Ureter (tissue), 1 donor: ENCODE results near the gene SRSF8. TPM values are rescaled to one million over a fixed set of nuclear protein-coding genes. Genes with fewer than 3 reads are reported as not detected.

Experiments used
- DNase-seq: peaks from one replicate; pipeline ENCODE4 v3.0.0-alpha.2; 2020; ENCODE audit warnings: low spot score
- total RNA-seq: library from RNA; stranded (reverse); gene quantifications from one replicate; pipeline ENCODE4 v1.2.4, GENCODE V29; 2023
- donor health status: DM: yes; HTN: yes; CAD: no.

The SRSF8 gene
- total RNA-seq, 1 donor from 2014 or later, result 58.0 TPM

DNA sequence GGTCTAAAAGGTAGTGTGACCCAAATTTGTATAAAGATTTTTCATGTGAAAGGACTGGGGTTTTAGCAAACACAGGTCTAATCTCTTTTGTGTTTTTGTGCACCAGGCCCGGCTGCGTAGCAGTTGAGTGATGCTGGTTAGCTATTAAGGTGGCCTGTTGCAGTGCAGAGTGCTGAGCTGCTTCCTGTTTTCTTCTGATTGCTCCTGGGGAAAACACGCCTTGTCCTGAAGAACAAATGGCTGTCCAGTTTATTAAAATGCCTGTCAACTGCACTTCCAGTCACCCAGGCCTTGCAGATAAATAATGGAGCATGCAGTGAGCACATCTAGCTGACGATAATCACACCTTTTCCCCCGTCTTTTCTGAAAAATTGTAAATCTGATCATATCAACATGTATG lies 1.8 kb downstream of the SRSF8 start:
- DNase-seq, result peak; percentile 83

DNA sequence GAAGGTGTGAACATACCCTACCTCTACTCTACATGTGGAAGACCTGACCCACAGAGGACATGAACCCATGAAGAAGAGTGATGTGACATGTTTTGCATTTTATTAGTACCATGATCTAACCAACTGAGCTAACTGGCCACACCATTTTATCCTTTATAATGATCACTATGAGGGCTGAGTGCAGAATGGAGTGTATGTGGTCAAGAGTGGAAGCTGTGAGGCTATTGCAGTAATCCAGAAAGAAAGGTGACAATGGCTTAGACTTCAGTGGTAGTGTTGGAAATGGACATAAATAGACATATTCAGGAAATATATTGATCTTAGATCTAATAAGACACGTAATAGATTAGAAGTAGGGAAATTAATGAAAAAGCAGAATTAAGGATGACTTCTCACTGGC lies 3.8 kb downstream of the SRSF8 start:
- DNase-seq, result no peak

- no peak for DNase-seq
These were observed 6.2 kb downstream of the SRSF8 start for GRCh38 chr11:95072948-95073347.

GRCh38 chr11:95074792-95075563 lies 8.3 kb downstream of the SRSF8 start:
- peak; percentile 72 for DNase-seq

DNA sequence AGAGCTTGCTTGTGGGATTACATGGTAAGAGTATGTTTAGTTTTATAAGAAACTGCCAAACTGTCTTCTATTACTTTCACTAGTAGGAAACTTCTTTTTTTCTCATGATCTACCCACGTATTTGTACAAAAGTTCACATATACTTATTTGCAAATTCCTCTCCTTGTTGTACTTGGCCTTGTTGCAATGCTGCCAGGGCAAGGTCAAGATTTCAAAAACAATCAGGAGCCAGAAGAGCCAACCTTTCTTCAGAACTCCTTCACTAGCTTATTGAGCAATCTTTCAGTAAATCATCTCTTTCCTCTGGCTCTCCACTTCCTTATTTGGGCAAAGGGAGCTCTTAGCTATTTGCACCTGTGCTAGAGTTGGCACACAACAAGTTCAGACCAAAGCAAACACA lies 9.7 kb downstream of the SRSF8 start:
- DNase-seq, result no peak

GRCh38 chr11:95076981-95077380 lies 10.3 kb downstream of the SRSF8 start:
- DNase-seq, result no peak

- no peak for DNase-seq
These were observed 11.8 kb downstream of the SRSF8 start for GRCh38 chr11:95078526-95078925.

GRCh38 chr11:95081010-95081409 lies 14.3 kb downstream of the SRSF8 start:
- no peak for DNase-seq

DNA sequence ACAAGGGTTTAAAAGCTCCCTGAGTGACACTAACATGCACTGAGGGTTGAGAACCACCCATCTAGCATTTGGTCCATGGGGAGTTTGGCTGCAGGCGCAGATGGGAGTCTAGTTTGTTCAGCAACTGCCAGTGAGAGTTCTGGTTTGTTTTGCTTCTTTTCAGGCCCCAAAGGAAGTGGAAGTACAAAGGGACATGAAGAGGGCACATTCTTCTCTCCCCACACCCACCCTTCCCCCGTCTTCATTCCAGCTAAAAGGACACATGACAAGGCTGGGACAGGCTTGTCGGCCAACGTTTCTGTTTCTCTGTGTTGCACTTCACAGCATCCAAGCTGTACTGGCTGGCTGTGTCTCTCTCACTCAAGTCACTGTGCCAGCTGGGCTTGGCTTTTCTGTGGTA lies 14.7 kb downstream of the SRSF8 start:
- DNase-seq, result no peak

GRCh38 chr11:95082576-95083001 lies 15.9 kb downstream of the SRSF8 start:
- DNase-seq, result no peak

GRCh38 chr11:95084509-95084908 lies 17.8 kb downstream of the SRSF8 start:
- no peak for DNase-seq

GRCh38 chr11:95085117-95085816 lies 18.5 kb downstream of the SRSF8 start:
- DNase-seq, result no peak

DNA sequence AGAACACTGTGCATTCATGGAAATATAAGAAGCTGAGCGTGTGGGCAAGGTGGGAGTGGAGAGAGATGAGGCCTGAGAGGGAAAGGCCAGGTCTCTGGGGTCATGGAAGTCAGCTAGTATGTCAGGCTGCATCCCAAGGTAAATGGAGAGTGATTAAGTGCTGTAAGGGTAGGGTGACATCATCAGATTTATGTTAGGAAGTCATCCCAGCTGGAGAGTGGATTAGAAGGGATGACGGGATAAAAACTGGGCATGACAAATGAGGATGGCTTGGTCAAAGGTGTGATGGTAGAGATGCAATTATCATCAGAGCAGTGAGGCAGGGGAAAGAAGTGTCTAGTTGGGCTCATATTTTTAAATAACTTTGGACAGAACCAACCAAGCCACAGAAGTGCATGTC lies 19.4 kb downstream of the SRSF8 start:
- DNase-seq, result no peak

GRCh38 chr11:95086836-95087570 lies 20.3 kb downstream of the SRSF8 start:
- no peak for DNase-seq

DNA sequence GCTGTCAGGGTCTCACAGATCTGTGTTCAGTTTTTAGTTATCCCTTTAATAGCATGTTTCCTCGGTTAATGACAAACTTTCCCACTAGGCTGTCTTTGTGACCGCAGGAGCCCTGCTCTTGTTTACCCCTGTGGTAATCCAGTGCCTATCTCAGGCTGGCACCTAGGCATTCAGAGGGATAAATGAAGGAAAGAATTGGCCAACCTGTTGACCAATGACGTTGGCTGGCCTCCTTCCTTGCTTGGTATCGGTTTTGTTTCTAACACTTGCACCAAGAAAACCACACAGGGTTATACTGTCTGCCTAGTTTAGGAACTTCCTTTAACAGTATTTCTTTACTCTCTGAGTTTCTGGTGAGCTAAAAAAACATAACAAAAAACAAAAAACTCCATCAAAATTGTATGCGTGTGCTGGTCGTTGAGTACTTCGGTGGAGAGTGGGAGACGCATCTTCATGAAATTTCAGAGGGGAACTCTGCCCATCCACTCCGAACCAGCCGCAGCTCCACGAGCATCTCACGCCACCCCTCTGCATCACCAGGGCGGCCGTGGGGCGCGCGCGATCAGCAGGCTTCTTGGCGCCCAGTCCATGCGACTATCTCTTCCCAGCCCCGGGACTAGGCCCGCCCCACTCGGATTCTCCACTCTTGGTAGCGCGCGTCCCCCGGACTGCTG lies 22.4 kb downstream of the SRSF8 start:
- no peak for DNase-seq

DNA sequence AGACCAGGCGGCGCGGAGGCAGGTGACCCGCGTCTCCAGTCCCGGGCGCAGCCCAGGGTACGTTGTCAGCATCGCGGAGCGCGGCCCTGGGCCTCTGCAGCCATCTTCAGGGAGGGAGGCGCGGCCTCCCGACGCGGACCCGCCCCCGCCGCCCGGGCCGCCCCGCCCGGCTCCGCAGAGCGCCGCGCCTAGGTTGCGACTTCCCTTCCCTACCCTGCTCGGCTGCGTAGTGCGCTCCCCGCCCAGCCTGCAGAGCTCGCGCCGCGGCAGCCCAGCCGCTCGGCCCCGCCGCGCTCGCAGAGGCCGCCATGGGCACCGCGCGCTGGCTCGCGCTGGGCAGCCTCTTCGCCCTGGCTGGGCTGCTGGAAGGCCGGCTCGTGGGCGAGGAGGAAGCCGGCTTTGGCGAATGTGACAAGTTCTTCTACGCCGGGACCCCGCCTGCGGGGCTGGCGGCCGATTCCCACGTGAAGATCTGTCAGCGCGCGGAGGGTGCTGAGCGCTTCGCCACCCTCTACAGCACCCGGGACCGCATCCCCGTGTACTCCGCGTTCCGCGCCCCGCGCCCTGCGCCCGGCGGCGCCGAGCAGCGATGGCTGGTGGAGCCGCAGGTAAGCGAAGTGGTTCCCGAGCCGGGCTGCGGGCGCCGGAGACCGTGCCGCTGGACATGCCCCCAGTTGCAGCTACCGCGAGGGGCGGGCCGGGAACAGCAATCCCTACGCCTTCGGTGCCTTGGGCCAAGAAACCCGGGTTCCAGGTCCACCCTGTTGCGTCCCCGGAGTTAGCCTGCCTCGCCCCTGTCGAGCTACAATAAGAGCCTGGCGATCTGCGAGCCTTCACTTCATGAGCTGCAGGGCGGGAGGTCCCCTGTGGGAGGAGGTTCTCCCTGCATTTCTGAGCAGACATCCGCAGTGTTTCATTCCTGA lies 23.2 kb downstream of the SRSF8 start, which contains the start of gene ENDOD1:
Gene ENDOD1, plus strand, starts transcription at position 227 of the 923 bp plus-strand sequence. Its CDS starts 82 bp downstream, at position 309.
- peak; percentile 86 for DNase-seq

DNA sequence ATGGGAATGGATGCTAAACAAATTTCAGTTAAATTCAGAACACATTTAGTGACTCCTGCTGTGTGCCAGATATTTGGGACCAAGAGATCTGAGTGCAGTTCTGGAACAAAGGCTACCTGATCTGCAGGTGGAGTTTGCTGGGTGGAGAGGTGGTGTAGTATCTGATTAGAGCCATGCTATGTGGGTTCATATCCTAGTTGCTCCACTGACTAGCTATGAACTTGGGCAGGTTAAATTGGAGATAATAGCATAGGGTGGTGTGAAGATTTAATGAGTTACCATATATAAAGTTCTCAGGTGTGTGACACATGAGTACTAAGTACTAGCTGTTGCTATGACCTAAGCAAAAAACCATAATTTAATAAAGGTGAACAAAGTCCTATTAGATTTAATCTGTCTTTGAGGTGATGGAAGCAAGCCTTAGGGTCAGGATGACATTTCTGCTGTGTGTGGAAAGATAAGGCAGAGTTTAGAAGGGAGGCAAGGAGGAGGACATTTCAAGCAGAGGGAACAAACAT lies 25.0 kb downstream of the SRSF8 start:
- DNase-seq, result no peak

DNA sequence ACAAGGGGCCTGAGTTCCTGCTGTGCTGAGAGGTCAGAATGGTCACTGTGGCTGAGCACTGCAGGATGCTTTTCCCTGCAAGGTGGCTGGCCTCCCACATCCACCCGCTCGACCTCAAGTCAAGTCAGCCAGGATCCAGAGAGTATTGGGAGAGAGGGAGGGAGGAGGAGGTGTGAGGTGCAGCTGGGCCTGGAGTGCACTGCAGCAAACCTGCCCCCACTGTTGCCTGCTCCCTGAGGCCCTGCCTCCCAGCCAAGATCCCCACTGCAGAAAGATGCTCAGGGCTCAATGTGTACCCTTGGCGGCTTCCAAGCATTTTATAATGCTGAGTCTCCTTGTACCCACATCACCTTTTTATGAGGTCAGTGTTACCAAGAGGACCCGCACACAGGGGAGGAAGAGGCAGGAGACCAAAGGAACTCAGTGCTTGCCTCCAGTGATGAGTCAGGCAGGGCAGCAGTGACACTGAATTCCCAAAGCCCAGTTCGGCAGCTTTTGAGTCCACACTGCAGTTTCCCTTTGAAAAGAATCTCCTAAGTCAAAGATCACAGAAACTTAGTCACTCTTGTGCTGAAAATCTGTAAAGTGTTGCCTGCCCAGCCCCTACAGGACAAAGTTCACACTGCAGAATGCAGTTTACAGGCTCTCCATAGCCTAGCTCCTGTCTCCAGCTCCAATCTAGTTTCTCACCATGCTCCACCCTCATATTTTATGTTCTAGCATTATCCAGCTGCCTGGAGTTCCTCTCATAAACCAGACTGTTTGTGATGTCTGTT lies 26.0 kb downstream of the SRSF8 start:
- DNase-seq, result no peak

GRCh38 chr11:95093548-95093947 lies 26.8 kb downstream of the SRSF8 start:
- no peak for DNase-seq
